Esophagus squamous epithelium (tissue), 5 donors: ENCODE results near the gene PRLH. TPM values are rescaled to one million over a fixed set of nuclear protein-coding genes. Genes with fewer than 3 reads are reported as not detected.

Source experiments
- DNase-seq: peaks from one replicate; lab custom pipeline; 2025; lab: John Stamatoyannopoulos, UW
- H3K27ac ChIP-seq, 4 donors: fragments of 200-600 bp; sonication (generic); one replicate each; pipeline ENCODE4 v1.5.1; 2016 to 2019; ENCODE audit warnings: mild to moderate bottlenecking in 1 of 4
- H3K27me3 ChIP-seq, 4 donors: fragments of 200-600 bp; sonication (generic); 1 replicate in 3 of 4; 2 replicates in 1 of 4; pipeline versions ENCODE4 v1.5.1 to v1.6.0; 2017 to 2021; ENCODE audit warnings: antibody characterized with exemption in 1 of 4
- H3K36me3 ChIP-seq, 3 donors: fragments of 200-600 bp; sonication (generic); one replicate each; pipeline ENCODE4 v1.5.1; 2016 to 2019
- H3K4me1 ChIP-seq, 3 donors: fragments of 200-600 bp; sonication (generic); one replicate each; pipeline ENCODE4 v1.5.1; 2017 to 2019
- H3K4me3 ChIP-seq, 4 donors: fragments of 200-600 bp; sonication (generic); 1 replicate in 3 of 4; 2 replicates in 1 of 4; pipeline ENCODE4 v1.5.1; 2016 to 2019; ENCODE audit warnings: mild to moderate bottlenecking in 2 of 4, moderate library complexity in 1 of 4
- H3K9me3 ChIP-seq, 3 donors: fragments of 200-600 bp; sonication (generic); one replicate each; pipeline ENCODE4 v1.5.1; 2016 to 2019
- CTCF ChIP-seq, 6 experiments: fragments of 450-650 bp in 4 of 6; fragments of 200-600 bp in 2 of 6; sonication (generic) in 2 of 6; IDR thresholded peaks; one replicate each; pipeline ENCODE4 v1.5.1; 2016 to 2019; ENCODE audit warnings: antibody characterized with exemption in 6 of 6, mild to moderate bottlenecking in 4 of 6, moderate library complexity in 4 of 6
- POLR2A ChIP-seq, 4 donors: fragments of 450-650 bp; IDR thresholded peaks; one replicate each; pipeline ENCODE4 v1.6.1; 2017; ENCODE audit warnings: antibody characterized with exemption in 4 of 4, mild to moderate bottlenecking in 4 of 4, moderate library complexity in 3 of 4
- WGBS, 2 donors: methylation state at CpG; one replicate each; pipeline ENCODE4 v1.1.5; 2018; 5-methylcytosine and 5-hydroxymethylcytosine counted together
- intact Hi-C: fragments of 100-400 bp; cut with DNase I; formaldehyde crosslinking; loops from one replicate; pipeline ENCODE4 v1.15.0; 2022
- total RNA-seq, 4 donors: library from RNA; depleted of rRNA; stranded (reverse); fragments of >200 nt; gene quantifications; one replicate each; pipeline ENCODE4 v1.1.0, GENCODE V29; 2016
- donor health status: DM: yes; HTN: yes; CAD: no.

Gene PRLH
- total RNA-seq, 4 donors from 2014 or later: not detected

GRCh38 chr2:237590272-237591140, 24.1 kb downstream of the PRLH start, which contains the start of gene RAB17:
TSS of gene RAB17 (minus strand) at chr2:237590734. CDS start at chr2:237586154, 4,580 bp downstream.
- 35 to 44% methylated on average over 5 to 12 of the region's 16 CpGs for WGBS, 2 donors
- H3K4me3 ChIP-seq: peak within 1 kb of the TSS; percentile 5 to 50 (median 16)
- intact Hi-C loops: no loop called here

DNA sequence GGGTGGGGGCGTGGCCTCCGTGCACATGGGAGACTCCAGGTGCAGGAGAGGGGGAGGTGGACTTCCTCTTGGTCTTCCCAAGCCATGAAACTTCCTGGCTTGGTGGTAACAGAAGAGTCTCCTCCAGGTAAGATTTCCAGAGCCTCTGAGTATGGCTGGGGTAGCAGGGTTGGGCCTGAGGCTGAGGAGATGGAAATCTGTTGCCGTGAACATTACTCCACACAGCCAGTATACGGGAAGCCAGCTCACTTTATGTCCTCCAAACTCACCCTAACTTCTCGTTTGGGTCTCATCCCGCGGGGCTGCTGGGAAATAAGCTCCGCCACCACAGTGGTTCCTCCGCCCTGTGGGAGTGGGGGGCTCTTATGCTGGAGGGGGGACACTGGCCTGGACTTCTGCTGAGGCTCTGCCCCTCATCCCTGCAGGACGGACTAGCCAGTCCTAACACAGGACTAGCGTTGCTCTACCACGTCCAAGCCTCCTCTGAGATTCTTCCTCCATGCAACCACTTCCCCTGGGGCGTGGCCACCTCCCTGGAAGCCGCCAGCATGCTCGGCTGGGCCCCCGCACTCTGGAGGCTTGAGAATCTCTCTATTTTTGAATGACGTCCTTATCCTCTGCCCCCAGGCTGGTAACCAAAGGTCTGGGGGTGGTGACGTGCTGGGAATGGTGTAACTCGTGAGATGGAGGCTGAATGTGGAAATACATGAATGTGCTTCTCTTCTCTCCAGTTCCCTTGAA, 24.9 kb downstream of the PRLH start:
- H3K4me3 ChIP-seq: peak overlapping the region; percentile 5 to 50 (median 16)

More at GRCh38 chr2:237590272-237591140, 24.1 kb downstream of the PRLH start, which contains the start of gene RAB17:
- no peak for TF ChIP-seq CTCF (IDR thresholded peaks at IDR 0.05)
- no peak for TF ChIP-seq POLR2A (IDR thresholded peaks at IDR 0.05)
- H3K9me3 ChIP-seq: no peaks in the 10 kb centered on the region
- no peaks in the 10 kb centered on the region for H3K36me3 ChIP-seq
- DNase-seq: no peak
- peaks cover 20 to 50% (median 23%) of the 10 kb centered on the region in 3 donors for H3K4me1 ChIP-seq
- H3K27ac ChIP-seq: peak within 1 kb of the TSS; percentile 11 to 76 (median 66)
- H3K27me3 ChIP-seq: no peaks in the 10 kb centered on the region

GRCh38 chr2:237592425-237592980, 26.1 kb downstream of the PRLH start:
- no peak overlapping the region for H3K4me3 ChIP-seq
- no peaks in the 10 kb centered on the region for H3K27me3 ChIP-seq
- H3K9me3 ChIP-seq: no peaks in the 10 kb centered on the region
- H3K36me3 ChIP-seq: no peaks in the 10 kb centered on the region
- intact Hi-C loops: no loop called here
- H3K27ac ChIP-seq: no peak overlapping the region
- no peak for DNase-seq
- 90 to 95% methylated on average over 17 to 18 of the region's 18 CpGs for WGBS, 2 donors
- TF ChIP-seq CTCF (IDR thresholded peaks at IDR 0.05): no peak
- no peak for TF ChIP-seq POLR2A (IDR thresholded peaks at IDR 0.05)
- peaks cover 20 to 52% (median 23%) of the 10 kb centered on the region in 3 donors for H3K4me1 ChIP-seq

More for the DNA sequence above, 24.9 kb downstream of the PRLH start:
- Histone ChIP-seq H3K9me3 (no peaks in the 10 kb centered on the region), H3K27me3 (no peaks in the 10 kb centered on the region), H3K27ac (peak overlapping the region; percentile 11 to 76 (median 66)), H3K36me3 (no peaks in the 10 kb centered on the region), H3K4me1 (peaks cover 20 to 52% (median 23%) of the 10 kb centered on the region in 3 donors)
- intact Hi-C loops: no loop called here
- 47 to 52% methylated on average over 5 to 8 of the region's 19 CpGs for WGBS, 2 donors
- DNase-seq: no peak
- TF ChIP-seq POLR2A (IDR thresholded peaks at IDR 0.05): no peak
- no peak for TF ChIP-seq CTCF (IDR thresholded peaks at IDR 0.05)

DNA sequence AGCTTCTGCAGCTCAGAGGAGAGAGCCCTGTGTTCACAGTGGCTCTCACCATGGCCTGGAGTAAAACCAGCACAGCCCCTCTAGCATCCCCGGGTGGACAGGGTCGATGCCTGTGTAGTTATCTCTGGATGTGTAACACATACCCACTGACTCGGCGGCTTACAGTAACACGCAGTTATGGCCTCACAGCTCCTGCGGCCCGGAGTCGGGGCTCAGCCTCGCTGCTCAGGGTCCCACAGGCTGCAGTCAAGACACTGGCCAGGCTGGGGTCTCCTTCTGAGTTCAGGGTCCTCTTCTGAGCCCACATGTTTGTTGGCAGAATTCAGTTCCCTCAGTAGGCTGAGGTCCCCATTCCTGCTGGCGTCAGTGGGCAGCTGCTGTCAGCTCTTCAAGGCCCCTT, 26.7 kb downstream of the PRLH start:
- DNase-seq: no peak
- 80 to 98% methylated on average over 2 to 6 of the region's 10 CpGs for WGBS, 2 donors

DNA sequence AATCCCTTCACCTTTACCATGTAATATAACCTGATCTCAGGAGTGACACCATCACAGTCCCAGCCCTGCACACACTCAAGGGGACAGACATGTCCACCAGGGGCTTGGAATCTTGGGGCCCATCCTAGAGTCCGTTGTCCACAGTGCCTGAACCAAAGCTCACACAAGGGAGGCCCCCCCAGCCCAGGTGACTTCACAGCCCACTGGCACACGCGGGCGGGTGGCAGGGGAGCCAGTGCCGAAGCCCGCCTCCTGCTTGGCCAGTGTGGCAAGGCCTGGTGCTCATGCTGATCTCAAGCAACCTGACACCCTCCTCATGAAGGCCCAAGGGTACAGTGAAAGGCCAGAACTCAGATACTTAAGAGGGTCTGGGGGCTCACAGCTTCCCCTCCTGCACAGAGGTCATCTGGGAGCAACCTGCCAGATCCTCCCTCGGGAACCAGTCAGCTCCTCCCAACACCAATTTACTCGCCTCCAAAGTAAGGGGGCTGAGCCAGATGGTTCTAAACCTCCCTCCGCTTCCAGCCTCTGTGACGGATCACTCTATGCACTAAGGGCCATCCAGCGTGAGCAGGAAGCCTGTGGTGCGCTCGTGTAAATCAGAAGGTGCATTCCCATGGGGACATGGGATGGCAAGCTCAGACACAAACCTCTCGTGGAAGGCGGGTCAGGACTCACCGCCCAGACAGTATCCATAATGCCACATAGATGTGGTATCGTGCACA, 27.4 kb downstream of the PRLH start:
- Histone ChIP-seq H3K4me1 (peaks cover 20 to 52% (median 23%) of the 10 kb centered on the region in 3 donors), H3K36me3 (no peaks in the 10 kb centered on the region), H3K9me3 (no peaks in the 10 kb centered on the region), H3K27ac (peak overlapping the region in 3 of 4 donors; percentile 43 to 72 (median 71)), H3K4me3 (no peak overlapping the region), H3K27me3 (no peaks in the 10 kb centered on the region)
- intact Hi-C loops: no loop called here
- DNase-seq: no peak
- WGBS, 2 donors: 59 to 84% methylated on average over 6 to 7 of the region's 17 CpGs
- no peak for TF ChIP-seq CTCF (IDR thresholded peaks at IDR 0.05)
- no peak for TF ChIP-seq POLR2A (IDR thresholded peaks at IDR 0.05)

More for the DNA sequence above, 26.7 kb downstream of the PRLH start:
- Histone ChIP-seq H3K9me3 (no peaks in the 10 kb centered on the region), H3K4me3 (no peak overlapping the region), H3K27me3 (no peaks in the 10 kb centered on the region), H3K36me3 (no peaks in the 10 kb centered on the region), H3K4me1 (peaks cover 20 to 52% (median 23%) of the 10 kb centered on the region in 3 donors), H3K27ac (no peak overlapping the region)
- intact Hi-C loops: no loop called here
- TF ChIP-seq POLR2A (IDR thresholded peaks at IDR 0.05): no peak
